H9 (cell line): ENCODE results near the gene HAO1. TPM values are rescaled to one million over a fixed set of nuclear protein-coding genes. Genes with fewer than 3 reads are reported as not detected.
A peak's percentile ranks its signal among the peaks of the same experiment; 100 is the strongest.

Source experiments
- DNase-seq: peaks from one replicate; pipeline ENCODE4 v3.0.0-alpha.2; 2017
- H2AFZ ChIP-seq: one replicate; pipeline ENCODE4 v1.6.1; 2013; ENCODE audit warnings: mild to moderate bottlenecking, low read length, control low read depth, moderate library complexity
- H2AK5ac ChIP-seq: 2 replicates; pipeline ENCODE4 v1.6.1; 2013; ENCODE audit warnings: low read length, control low read depth, mixed read lengths; ENCODE audit not compliant: insufficient read length
- H2BK120ac ChIP-seq: one replicate; pipeline ENCODE4 v1.6.1; 2013; ENCODE audit warnings: low read depth, mild to moderate bottlenecking, low read length, control low read depth, inconsistent platforms; ENCODE audit not compliant: poor library complexity, severe bottlenecking
- H2BK12ac ChIP-seq: 2 replicates; pipeline ENCODE4 v1.6.1; 2013; ENCODE audit warnings: low read length, control low read depth, mixed read lengths, low read depth; ENCODE audit not compliant: insufficient read length
- H2BK15ac ChIP-seq: 2 replicates; pipeline ENCODE4 v1.6.1; 2013; ENCODE audit warnings: low read depth, low read length, control low read depth
- H2BK20ac ChIP-seq: one replicate; pipeline ENCODE4 v1.6.1; 2013; ENCODE audit warnings: low read depth, mild to moderate bottlenecking, low read length, control low read depth, inconsistent platforms; ENCODE audit not compliant: poor library complexity, severe bottlenecking
- H2BK5ac ChIP-seq: 2 replicates; pipeline ENCODE4 v1.6.1; 2013; ENCODE audit warnings: low read length, control low read depth, mixed read lengths; ENCODE audit not compliant: insufficient read length
- H3K14ac ChIP-seq: 2 replicates; pipeline ENCODE4 v1.6.1; 2013; ENCODE audit warnings: low read length, control low read depth; ENCODE audit not compliant: insufficient read depth
- H3K18ac ChIP-seq: 2 replicates; pipeline ENCODE4 v1.6.1; 2013; ENCODE audit warnings: low read depth, mild to moderate bottlenecking, mixed read lengths, low read length, control low read depth; ENCODE audit not compliant: insufficient read length
- H3K23ac ChIP-seq: 2 replicates; pipeline ENCODE4 v1.6.1; 2013; ENCODE audit warnings: low read length, control low read depth, mixed read lengths, low read depth; ENCODE audit not compliant: insufficient read length
- H3K23me2 ChIP-seq: 2 replicates; pipeline ENCODE4 v1.6.1; 2013; ENCODE audit warnings: low read depth, mild to moderate bottlenecking, mixed read lengths, low read length, control low read depth; ENCODE audit not compliant: insufficient read length, poor library complexity, severe bottlenecking
- H3K27ac ChIP-seq: 2 replicates; pipeline ENCODE4 v1.5.1; 2013; ENCODE audit warnings: low read length, control low read depth, mixed read lengths, low read depth; ENCODE audit not compliant: insufficient read length
- H3K27me3 ChIP-seq: 2 replicates; pipeline ENCODE4 v1.6.1; 2013; ENCODE audit warnings: low read length, control low read depth, inconsistent platforms; ENCODE audit not compliant: insufficient read depth
- H3K4ac ChIP-seq: 2 replicates; pipeline ENCODE4 v1.6.1; 2013; ENCODE audit warnings: low read depth, mild to moderate bottlenecking, control low read depth, inconsistent platforms, low read length, moderate library complexity
- H3K4me1 ChIP-seq: 2 replicates; pipeline ENCODE4 v1.6.1; 2013; ENCODE audit warnings: low read length, control low read depth, inconsistent platforms; ENCODE audit not compliant: insufficient read depth
- H3K4me2 ChIP-seq: 2 replicates; pipeline ENCODE4 v1.6.1; 2013; ENCODE audit warnings: low read length, control low read depth, mixed read lengths; ENCODE audit not compliant: insufficient read length, insufficient read depth
- H3K56ac ChIP-seq: 2 replicates; pipeline ENCODE4 v1.6.1; 2013; ENCODE audit warnings: low read depth, mild to moderate bottlenecking, mixed read lengths, low read length, control low read depth; ENCODE audit not compliant: insufficient read length
- H3K79me1 ChIP-seq: 2 replicates; pipeline ENCODE4 v1.6.1; 2013; ENCODE audit warnings: low read depth, mild to moderate bottlenecking, moderate library complexity, low read length, control low read depth, inconsistent platforms; ENCODE audit not compliant: insufficient read depth, poor library complexity, severe bottlenecking
- H3K79me2 ChIP-seq: 2 replicates; pipeline ENCODE4 v1.6.1; 2013; ENCODE audit warnings: low read length, control low read depth, inconsistent platforms; ENCODE audit not compliant: insufficient read depth
- H3K9ac ChIP-seq: 2 replicates; pipeline ENCODE4 v1.6.1; 2013; ENCODE audit warnings: low read length, control low read depth, mixed read lengths; ENCODE audit not compliant: insufficient read length; ENCODE audit errors: extremely low read depth
- H3K9me3 ChIP-seq: one replicate; pipeline ENCODE4 v1.6.1; 2013; ENCODE audit warnings: low read depth, low read length, inconsistent platforms; ENCODE audit not compliant: control insufficient read depth
- H3T11ph ChIP-seq: one replicate; pipeline ENCODE4 v1.6.1; 2013; ENCODE audit warnings: mild to moderate bottlenecking, low read length, control low read depth, inconsistent platforms
- H4K20me1 ChIP-seq: one replicate; pipeline ENCODE4 v1.6.1; 2013; ENCODE audit not compliant: control insufficient read depth, insufficient read length, insufficient read depth
- H4K5ac ChIP-seq: 2 replicates; pipeline ENCODE4 v1.6.1; 2013; ENCODE audit warnings: low read depth, mild to moderate bottlenecking, mixed read lengths, low read length, control low read depth; ENCODE audit not compliant: insufficient read length
- H4K8ac ChIP-seq: replicated peaks from 2 replicates; pipeline ENCODE4 v1.6.1; 2013; ENCODE audit warnings: low read length, control low read depth, mixed read lengths, low read depth; ENCODE audit not compliant: insufficient read length
- H4K91ac ChIP-seq: 2 replicates; pipeline ENCODE4 v1.6.1; 2013; ENCODE audit warnings: low read depth, mild to moderate bottlenecking, moderate library complexity, mixed read lengths, low read length, control low read depth; ENCODE audit not compliant: insufficient read length
- H3K27ac Mint-ChIP-seq, 3 experiments: 2 replicates in 2 of 3; 3 replicates in 1 of 3; pipeline ENCODE4 v1.8.0; 2020 to 2021; ENCODE audit warnings: mixed read lengths in 3 of 3, mild to moderate bottlenecking in 1 of 3, moderate library complexity in 1 of 3
- H3K27me3 Mint-ChIP-seq: 2 replicates; pipeline ENCODE4 v1.8.0; 2021; ENCODE audit warnings: low read depth, mild to moderate bottlenecking, moderate library complexity, mixed read lengths
- H3K36me3 Mint-ChIP-seq, 3 experiments: 2 replicates in 2 of 3; 3 replicates in 1 of 3; pipeline ENCODE4 v1.8.0; 2020 to 2021; ENCODE audit warnings: low read depth in 3 of 3, mixed read lengths in 3 of 3; ENCODE audit not compliant: insufficient read depth in 1 of 3
- H3K4me1 Mint-ChIP-seq, 2 experiments: 2 replicates each; pipeline ENCODE4 v1.8.0; 2020; ENCODE audit warnings: mixed read lengths in 2 of 2
- H3K4me3 Mint-ChIP-seq, 2 experiments: 2 replicates in 1 of 2; 3 replicates in 1 of 2; pipeline ENCODE4 v1.8.0; 2020 to 2021; ENCODE audit warnings: mild to moderate bottlenecking in 2 of 2, mixed read lengths in 2 of 2, moderate library complexity in 1 of 2
- H3K9me3 Mint-ChIP-seq, 2 experiments: 2 replicates in 1 of 2; 3 replicates in 1 of 2; pipeline ENCODE4 v1.8.0; 2020; ENCODE audit warnings: mild to moderate bottlenecking in 2 of 2, mixed read lengths in 2 of 2, moderate library complexity in 1 of 2
- WGBS: extraction: QIAGEN DNeasy Blood & Tissue Kit; methylation state at CpG from one replicate; pipeline ENCODE4 v1.1.7; 2013; ENCODE audit warnings: missing lambda C conversion rate, low lambda C conversion rate, mixed read lengths; ENCODE audit not compliant: insufficient read length; ENCODE audit errors: extremely low coverage; 5-methylcytosine and 5-hydroxymethylcytosine counted together
- total RNA-seq: library from RNA; stranded (reverse); gene quantifications from 2 replicates; pipeline ENCODE4 v1.2.1, GENCODE V29; 2021
- TF ChIP-seq, protein P1 (sequence below): fragments of 200-600 bp; sonication (generic); conservative IDR thresholded peaks from 3 replicates; pipeline ENCODE4 v1.8.0; 2021; ENCODE audit warnings: antibody characterized with exemption, mild to moderate bottlenecking

The HAO1 gene
- total RNA-seq, 1 experiment from 2014 or later = not detected

DNA sequence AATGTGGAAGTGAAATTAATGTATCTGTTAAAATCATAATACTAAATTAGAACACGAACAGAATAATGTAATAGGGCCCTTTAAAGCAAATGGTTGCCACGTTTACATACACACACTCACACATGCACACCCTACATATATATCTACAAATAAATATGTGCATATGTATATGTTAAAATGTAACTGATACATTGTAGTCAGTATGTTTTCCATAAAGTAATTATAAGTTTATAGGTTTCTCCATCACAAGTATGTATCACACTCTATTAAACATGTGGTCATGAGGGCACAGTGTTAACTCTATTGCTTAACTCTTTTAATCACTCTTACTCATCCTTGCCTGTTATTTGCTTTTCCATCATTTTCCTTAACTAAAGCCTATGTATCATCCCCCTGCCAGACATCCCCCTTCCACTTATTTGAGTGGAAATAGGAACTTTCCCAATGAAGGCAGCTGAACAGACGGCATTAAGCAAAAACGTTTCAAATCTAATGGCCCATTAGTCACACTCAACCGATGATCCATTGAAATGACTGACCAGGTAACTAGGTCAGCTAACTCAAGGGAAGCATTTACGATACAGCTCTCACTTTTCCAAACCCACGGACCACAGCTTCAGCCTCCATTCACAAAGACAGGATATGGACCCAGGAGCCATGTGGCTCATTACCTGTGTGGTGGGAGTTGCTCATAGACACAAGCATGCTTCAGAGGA lies 89.3 kb downstream of the HAO1 start:
- 0 out of 2 replicates have a peak overlapping the region, but pooled peaks have one; percentile 20 for H3K14ac ChIP-seq
- TF ChIP-seq, protein P1, sequence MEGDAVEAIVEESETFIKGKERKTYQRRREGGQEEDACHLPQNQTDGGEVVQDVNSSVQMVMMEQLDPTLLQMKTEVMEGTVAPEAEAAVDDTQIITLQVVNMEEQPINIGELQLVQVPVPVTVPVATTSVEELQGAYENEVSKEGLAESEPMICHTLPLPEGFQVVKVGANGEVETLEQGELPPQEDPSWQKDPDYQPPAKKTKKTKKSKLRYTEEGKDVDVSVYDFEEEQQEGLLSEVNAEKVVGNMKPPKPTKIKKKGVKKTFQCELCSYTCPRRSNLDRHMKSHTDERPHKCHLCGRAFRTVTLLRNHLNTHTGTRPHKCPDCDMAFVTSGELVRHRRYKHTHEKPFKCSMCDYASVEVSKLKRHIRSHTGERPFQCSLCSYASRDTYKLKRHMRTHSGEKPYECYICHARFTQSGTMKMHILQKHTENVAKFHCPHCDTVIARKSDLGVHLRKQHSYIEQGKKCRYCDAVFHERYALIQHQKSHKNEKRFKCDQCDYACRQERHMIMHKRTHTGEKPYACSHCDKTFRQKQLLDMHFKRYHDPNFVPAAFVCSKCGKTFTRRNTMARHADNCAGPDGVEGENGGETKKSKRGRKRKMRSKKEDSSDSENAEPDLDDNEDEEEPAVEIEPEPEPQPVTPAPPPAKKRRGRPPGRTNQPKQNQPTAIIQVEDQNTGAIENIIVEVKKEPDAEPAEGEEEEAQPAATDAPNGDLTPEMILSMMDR = no peak
- no peak for DNase-seq
- H2BK15ac ChIP-seq = no peak overlapping the region
- no peak overlapping the region for H4K8ac ChIP-seq
- H3K79me2 ChIP-seq = no peaks in the 10 kb centered on the region
- H2BK20ac ChIP-seq = no peak overlapping the region
- H3K4me3 Mint-ChIP-seq = no peak overlapping the region
- H3K27me3 ChIP-seq = no peaks in the 10 kb centered on the region
- H3K4ac ChIP-seq = no peak overlapping the region
- H3K18ac ChIP-seq = no peak overlapping the region
- H4K20me1 ChIP-seq = no peaks in the 10 kb centered on the region
- no CpG with 5 or more reads among the region's 7 CpGs for WGBS
- H2AFZ ChIP-seq = no peak overlapping the region
- peaks cover 3% of the 10 kb centered on the region; the same call in 1 of the 2 replicates for H3K4me1 ChIP-seq
- no peaks in the 10 kb centered on the region for H3K9me3 Mint-ChIP-seq
- no peak overlapping the region for H3K56ac ChIP-seq
- no peak overlapping the region for H3K4me2 ChIP-seq
- no peaks in the 10 kb centered on the region for H3K23me2 ChIP-seq
- H3K9ac ChIP-seq = no peak overlapping the region
- H3K9me3 ChIP-seq = no peaks in the 10 kb centered on the region
- no peak overlapping the region for H2BK5ac ChIP-seq
- peaks cover 0 to 12% of the 10 kb centered on the region in 2 experiments; a peak in 2 of 4 replicates for H3K4me1 Mint-ChIP-seq
- H2BK12ac ChIP-seq = no peak overlapping the region
- H3K23ac ChIP-seq = no peak overlapping the region
- no peak overlapping the region for H2AK5ac ChIP-seq
- no peak overlapping the region for H4K5ac ChIP-seq
- H3K36me3 Mint-ChIP-seq = no peaks in the 10 kb centered on the region
- no peak overlapping the region for H2BK120ac ChIP-seq
- no peaks in the 10 kb centered on the region for H3K79me1 ChIP-seq
- H4K91ac ChIP-seq = no peak overlapping the region
- H3T11ph ChIP-seq = no peak overlapping the region
- no peak overlapping the region for H3K27ac ChIP-seq
- H3K27me3 Mint-ChIP-seq = no peaks in the 10 kb centered on the region
- peak overlapping the region in 1 of 3 experiments; percentile 26; a peak in 2 of 7 replicates for H3K27ac Mint-ChIP-seq
